HEK293 (cell line): ENCODE data around the gene KLHL29.

ENCODE experiments used
- ZNF311 ChIP-seq: fragments of 450-650 bp; formaldehyde crosslinking; IDR thresholded peaks from 2 replicates; pipeline ENCODE4 v1.5.1; 2017; ENCODE audit warnings: missing biosample characterization, missing genetic modification characterization, borderline replicate concordance
- ZNF830 ChIP-seq: fragments of 450-650 bp; IDR thresholded peaks from 2 replicates; pipeline ENCODE4 v1.5.0; 2018; ENCODE audit warnings: missing biosample characterization, missing genetic modification characterization, low read depth, mild to moderate bottlenecking, moderate library complexity
- TF ChIP-seq, protein P1 (sequence below): fragments of 450-650 bp; formaldehyde crosslinking; IDR thresholded peaks from 2 replicates; pipeline ENCODE4 v1.5.1; 2016; ENCODE audit warnings: missing biosample characterization, missing genetic modification characterization

DNA sequence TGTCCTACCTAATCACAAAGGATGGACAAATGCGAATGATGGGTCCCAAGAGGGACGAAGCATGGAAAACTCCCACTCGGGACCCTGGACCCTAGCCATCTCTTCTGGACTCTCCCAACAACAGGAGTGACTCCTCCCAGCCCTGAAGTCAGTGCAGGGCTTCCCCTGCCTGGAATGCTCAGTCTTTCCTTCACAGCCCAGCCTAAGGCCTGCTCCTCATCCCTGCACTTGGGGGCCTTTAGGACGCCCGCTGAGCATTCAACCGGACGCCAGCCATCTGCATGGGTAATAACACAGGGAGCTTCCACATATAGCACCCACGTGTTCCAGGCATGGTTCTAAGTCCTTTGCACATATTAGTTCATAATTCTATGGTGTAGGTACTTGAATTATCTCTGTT lies 237.5 kb downstream of the KLHL29 start:
- no peak for TF ChIP-seq ZNF311
- TF ChIP-seq ZNF830 (tag by site-specific recombination): no peak
- TF ChIP-seq, protein P1, sequence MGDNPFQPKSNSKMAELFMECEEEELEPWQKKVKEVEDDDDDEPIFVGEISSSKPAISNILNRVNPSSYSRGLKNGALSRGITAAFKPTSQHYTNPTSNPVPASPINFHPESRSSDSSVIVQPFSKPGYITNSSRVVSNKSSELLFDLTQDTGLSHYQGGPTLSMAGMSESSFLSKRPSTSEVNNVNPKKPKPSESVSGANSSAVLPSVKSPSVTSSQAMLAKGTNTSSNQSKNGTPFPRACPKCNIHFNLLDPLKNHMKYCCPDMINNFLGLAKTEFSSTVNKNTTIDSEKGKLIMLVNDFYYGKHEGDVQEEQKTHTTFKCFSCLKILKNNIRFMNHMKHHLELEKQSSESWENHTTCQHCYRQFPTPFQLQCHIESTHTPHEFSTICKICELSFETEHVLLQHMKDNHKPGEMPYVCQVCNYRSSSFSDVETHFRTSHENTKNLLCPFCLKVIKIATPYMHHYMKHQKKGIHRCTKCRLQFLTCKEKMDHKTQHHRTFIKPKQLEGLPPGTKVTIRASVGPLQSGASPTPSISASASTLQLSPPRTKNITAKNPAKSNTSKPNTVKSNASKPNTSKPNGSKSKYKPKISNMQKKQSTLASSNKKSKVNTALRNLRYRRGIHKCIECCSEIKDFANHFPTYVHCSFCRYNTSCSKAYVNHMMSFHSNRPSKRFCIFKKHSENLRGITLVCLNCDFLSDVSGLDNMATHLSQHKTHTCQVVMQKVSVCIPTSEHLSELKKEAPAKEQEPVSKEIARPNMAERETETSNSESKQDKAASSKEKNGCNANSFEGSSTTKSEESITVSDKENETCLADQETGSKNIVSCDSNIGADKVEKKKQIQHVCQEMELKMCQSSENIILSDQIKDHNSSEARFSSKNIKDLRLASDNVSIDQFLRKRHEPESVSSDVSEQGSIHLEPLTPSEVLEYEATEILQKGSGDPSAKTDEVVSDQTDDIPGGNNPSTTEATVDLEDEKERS (tag by site-specific recombination): no peak
